Heart left ventricle (tissue), 16 donors: Measurements from ENCODE around the gene DAZAP1. TPM values are rescaled to one million over a fixed set of nuclear protein-coding genes. Genes with fewer than 3 reads are reported as not detected.
A peak's percentile ranks its signal among the peaks of the same experiment; 100 is the strongest.

ENCODE experiments used
- ATAC-seq, 4 donors: fragments of 200-7000 bp; cut with Tn5 transposase; one replicate each; pipeline ENCODE4 v1.9.1; 2020 to 2022; ENCODE audit warnings: moderate library complexity in 4 of 4, mild to moderate bottlenecking in 3 of 4, moderate number of reproducible peaks in 1 of 4
- DNase-seq, 5 donors: peaks; one replicate each; pipeline ENCODE4 v3.0.0-alpha.2; 2020
- H3K27ac ChIP-seq, 12 donors: fragments of 200-600 bp; sonication (generic) in 4 of 12; one replicate each; pipeline versions ENCODE4 v1.5.0 to v1.8.0; 2016 to 2022; ENCODE audit warnings: mild to moderate bottlenecking in 2 of 12
- H3K27me3 ChIP-seq, 9 donors: fragments of 200-600 bp; sonication (generic) in 2 of 9; one replicate each; pipeline versions ENCODE4 v1.5.1 to v1.8.0; 2016 to 2022; ENCODE audit warnings: mild to moderate bottlenecking in 3 of 9
- H3K36me3 ChIP-seq, 9 donors: fragments of 200-600 bp; sonication (generic) in 2 of 9; one replicate each; pipeline versions ENCODE4 v1.5.0 to v1.8.0; 2018 to 2022; ENCODE audit warnings: mild to moderate bottlenecking in 2 of 9
- H3K4me1 ChIP-seq, 12 donors: fragments of 200-600 bp; sonication (generic) in 4 of 12; one replicate each; pipeline versions ENCODE4 v1.5.0 to v1.8.0; 2016 to 2022; ENCODE audit warnings: mild to moderate bottlenecking in 3 of 12
- H3K4me3 ChIP-seq, 12 donors: fragments of 200-600 bp; sonication (generic) in 4 of 12; one replicate each; pipeline versions ENCODE4 v1.5.0 to v1.8.0; 2017 to 2022; ENCODE audit warnings: mild to moderate bottlenecking in 9 of 12, moderate library complexity in 4 of 12
- H3K9me3 ChIP-seq, 12 donors: fragments of 200-600 bp; sonication (generic) in 4 of 12; one replicate each; pipeline versions ENCODE4 v1.5.0 to v1.8.0; 2016 to 2022; ENCODE audit warnings: mild to moderate bottlenecking in 1 of 12
- CTCF ChIP-seq, 12 donors: fragments of 200-600 bp; sonication (generic) in 4 of 12; IDR thresholded peaks; one replicate each; pipeline versions ENCODE4 v1.5.0 to v1.8.0; 2018 to 2022; ENCODE audit warnings: antibody characterized with exemption in 12 of 12, mild to moderate bottlenecking in 5 of 12
- POLR2A ChIP-seq, 2 donors: fragments of 450-650 bp; IDR thresholded peaks; one replicate each; pipeline ENCODE4 v1.6.1; 2017; ENCODE audit warnings: antibody characterized with exemption in 2 of 2, mild to moderate bottlenecking in 2 of 2, moderate library complexity in 2 of 2
- WGBS, 4 donors: extraction: QIAGEN DNeasy Blood & Tissue Kit in 2 of 4; methylation state at CpG; one replicate each; pipeline versions ENCODE4 v1.1.5 to v1.1.7; 2013 to 2018; 5-methylcytosine and 5-hydroxymethylcytosine counted together
- intact Hi-C, 10 donors: fragments of 100-400 bp; cut with DNase I; formaldehyde crosslinking; loops; one replicate each; pipeline versions ENCODE4 v1.11.1 to v1.14.2; 2022
- long read RNA-seq, 3 donors: library from polyadenylated mRNA; unstranded; transcript quantifications; one replicate each; pipeline ENCODE4 v2.0.0, GENCODE V29; 2020 to 2021
- polyA plus RNA-seq, 2 donors: library from polyadenylated mRNA; stranded (reverse); fragments of 200-250 nt; gene quantifications; one replicate each; pipeline ENCODE4 v1.2.3, GENCODE V29; 2013
- total RNA-seq, 9 donors: library from RNA; depleted of rRNA in 2 of 9; stranded (reverse); fragments of >200 nt in 2 of 9; fragmentation: NEBNext Ultra II Directional in 3 of 9; extraction: Animal tissue kit (Norgen Biotek cat#: 25700) in 3 of 9; gene quantifications; one replicate each; pipeline versions ENCODE4 v1.1.0 to v1.2.4, GENCODE V29; 2016 to 2023
- donor health status: ischemic (EF 13 %, LVEDD 7.1; RV severe dilation, severe dysfunction).
- donor health status: healthy with polysubstance abuse.
- donor health status: DM: no; HTN: yes; CAD: no.
- donor health status: DM: no; HTN: no; CAD: no.
- donor health status: ischemic (EF 25% LVEDD 6.9; RV normal size, moderate dysfunction).
- donor health status: ischemic (EF 25% LVEDD 5.7; RV mildly dilated, moderate dysfunction).
- donor health status: healthy.
- donor health status: DM: yes; HTN: yes; CAD: no.
- donor health status: ischemic (EF 35%, LVEDD 5.7; RV mildly dilated, moderate dysfunction).
- donor health status: nonischemic (EF 11% LVEDD 7.7; RV severe dilation, severe dysfunction).
- donor health status: DM: yes; HTN: yes; CAD: no.
- donor health status: PGD.
- donor health status: ischemic (EF 29% LVEDD 5.4; RV normal size, mild dysfunction).
- donor health status: nonischemic (EF 23%, LVEDD 6.1; RV moderate dilation, normal function).

The DAZAP1 gene
- 100 to 1,000 TPM in 1 of 9 donors, 10 to 100 TPM in 8; 36.8 to 124 (median 78.5) TPM for total RNA-seq
- 100 to 1,000 TPM in 1 of 2 donors, 10 to 100 TPM in 1; 65.8 to 128 TPM for polyA plus RNA-seq
- long read RNA-seq, donor 1, transcript DAZAP1-211 (12 exons, 2,157 nt) = major isoform, 9 of 44 reads
- long read RNA-seq, donor 1, transcript DAZAP1-208 (1 exons, 3,642 nt) = minor isoform, 6 of 44 reads
- long read RNA-seq, donor 1, transcript DAZAP1-201 (12 exons, 2,160 nt) = minor isoform, 5 of 44 reads
- long read RNA-seq, donor 1, partial matches to known transcripts = 10 of 44 reads
- long read RNA-seq, donor 1, other reads (novel, unspliced or antisense) = 10 of 44 reads
- long read RNA-seq, donor 2, partial matches to known transcripts = 8 of 17 reads
- long read RNA-seq, donor 2, other reads (novel, unspliced or antisense) = 3 of 17 reads
- long read RNA-seq, donor 3, transcript DAZAP1-211 (12 exons, 2,157 nt) = minor isoform, 7 of 55 reads
- long read RNA-seq, donor 3, transcript DAZAP1-208 (1 exons, 3,642 nt) = major isoform, 14 of 55 reads
- long read RNA-seq, donor 3, transcript DAZAP1-201 (12 exons, 2,160 nt) = minor isoform, 12 of 55 reads
- long read RNA-seq, donor 3, partial matches to known transcripts = 9 of 55 reads
- long read RNA-seq, donor 3, other reads (novel, unspliced or antisense) = 9 of 55 reads

- Histone ChIP-seq H3K36me3 (peaks cover 0 to 15% (median under 1%) of the 10 kb centered on the region in 9 donors), H3K9me3 (no peaks in the 10 kb centered on the region), H3K4me1 (peaks cover 24 to 54% (median 45%) of the 10 kb centered on the region in 12 donors), H3K4me3 (peak within 1 kb of the TSS; percentile 82 to 100 (median 96)), H3K27ac (peak within 1 kb of the TSS; percentile 87 to 98 (median 94)), H3K27me3 (peaks cover 0 to 7% (median 0%) of the 10 kb centered on the region in 9 donors)
- 0 to 1% (median 1%) methylated on average over 51 to 121 of the region's 121 CpGs; no CpG with 5 or more reads in 1 of the 4 donors for WGBS, 4 donors
- intact Hi-C loops = loop anchor here in 3 of 10 donors (5.0 to 10.0 kb wide), 2 partner anchors 133 to 185 kb away; partner anchors contain the start of genes FAM174C (in 2 of the 3) and MBD3 (in 1 of the 3)
- DNase-seq = peak in 3 of 5 donors; percentile 51 to 74 (median 62)
- TF ChIP-seq POLR2A (IDR thresholded peaks at IDR 0.05) (no peak), CTCF (IDR thresholded peaks at IDR 0.05) (no peak)
- peak in 1 of 4 donors; percentile 5 for ATAC-seq
Observed at GRCh38 chr19:1407528-1408299, at the start of gene DAZAP1. Gene DAZAP1, plus strand, starts transcription at chr19:1407586. Its CDS starts 188 bp downstream, at chr19:1407774.

- 70 to 79% (median 71%) methylated on average over 29 to 30 of the region's 30 CpGs for WGBS, 4 donors
- no peaks in the 10 kb centered on the region for H3K9me3 ChIP-seq
- peaks cover 5 to 55% (median 29%) of the 10 kb centered on the region in 12 donors for H3K4me1 ChIP-seq
- ATAC-seq (peak in 1 of 4 donors; percentile 4), DNase-seq (no peak)
- H3K27me3 ChIP-seq = no peaks in the 10 kb centered on the region
- TF ChIP-seq POLR2A (IDR thresholded peaks at IDR 0.05) = no peak
- no peak for TF ChIP-seq CTCF (IDR thresholded peaks at IDR 0.05)
- peak overlapping the region in 8 of 12 donors; percentile 18 to 50 (median 34) for H3K4me3 ChIP-seq
- peaks cover 0 to 81% (median 67%) of the 10 kb centered on the region in 9 donors for H3K36me3 ChIP-seq
- peak overlapping the region; percentile 33 to 86 (median 58) for H3K27ac ChIP-seq
- intact Hi-C loops = no loop called here
Observed at GRCh38 chr19:1360126-1360817, 47.1 kb upstream of the DAZAP1 start.

- ATAC-seq (peak; percentile 49 to 92 (median 84)), DNase-seq (peak; percentile 77 to 86 (median 83))
- peaks cover 3 to 50% (median 24%) of the 10 kb centered on the region in 12 donors for H3K4me1 ChIP-seq
- intact Hi-C loops = no loop called here
- peak overlapping the region; percentile 36 to 86 (median 58) for H3K27ac ChIP-seq
- H3K4me3 ChIP-seq = peak overlapping the region in 9 of 12 donors; percentile 12 to 50 (median 30)
- no peaks in the 10 kb centered on the region for H3K9me3 ChIP-seq
- peak in 2 of 12 donors; percentile 13 to 17 for TF ChIP-seq CTCF (IDR thresholded peaks at IDR 0.05)
- no peak for TF ChIP-seq POLR2A (IDR thresholded peaks at IDR 0.05)
- no peaks in the 10 kb centered on the region for H3K27me3 ChIP-seq
- 38 to 48% (median 43%) methylated on average over 17 to 31 of the region's 31 CpGs for WGBS, 4 donors
- peaks cover 0 to 87% (median 72%) of the 10 kb centered on the region in 9 donors for H3K36me3 ChIP-seq
Observed at GRCh38 chr19:1360818-1361461, 46.4 kb upstream of the DAZAP1 start.
